ENCODE results near the gene LRRC28. TPM values are rescaled to one million over a fixed set of nuclear protein-coding genes. Genes with fewer than 3 reads are reported as not detected.

LRRC28 gene
- polyA plus RNA-seq, 1 donor from 2014 or later = 27.8 TPM

- peaks cover 30 to 34% (median 31%) of the 10 kb centered on the region in 3 donors for H3K4me1 Mint-ChIP-seq
Observed at GRCh38 chr15:99437315-99438223, 186.3 kb downstream of the LRRC28 start.

GRCh38 chr15:99438224-99438585 is 186.9 kb downstream of the LRRC28 start:
- H3K36me3 Mint-ChIP-seq = no peaks in the 10 kb centered on the region
- no peaks in the 10 kb centered on the region for H3K27me3 Mint-ChIP-seq
- H3K9me3 Mint-ChIP-seq = no peaks in the 10 kb centered on the region
- H3K27ac Mint-ChIP-seq = no peak overlapping the region
- no peak overlapping the region for H3K4me3 Mint-ChIP-seq
- H3K4me1 Mint-ChIP-seq = peaks cover 31 to 39% (median 35%) of the 10 kb centered on the region in 3 donors

More at GRCh38 chr15:99437315-99438223, 186.3 kb downstream of the LRRC28 start:
- Mint-ChIP-seq H3K36me3 (no peaks in the 10 kb centered on the region), H3K27me3 (no peaks in the 10 kb centered on the region), H3K9me3 (no peaks in the 10 kb centered on the region), H3K27ac (no peak overlapping the region), H3K4me3 (no peak overlapping the region)

- H3K4me1 Mint-ChIP-seq = peaks cover 29 to 37% (median 31%) of the 10 kb centered on the region in 3 donors
Observed at GRCh38 chr15:99438691-99439523, 187.6 kb downstream of the LRRC28 start.

GRCh38 chr15:99439524-99439835 is 188.2 kb downstream of the LRRC28 start:
- Mint-ChIP-seq H3K4me1 (peaks cover 26 to 35% (median 30%) of the 10 kb centered on the region in 3 donors), H3K4me3 (no peak overlapping the region), H3K27me3 (no peaks in the 10 kb centered on the region), H3K27ac (peak overlapping the region in 1 of 3 donors; percentile 50), H3K36me3 (no peaks in the 10 kb centered on the region), H3K9me3 (no peaks in the 10 kb centered on the region)

More at GRCh38 chr15:99438691-99439523, 187.6 kb downstream of the LRRC28 start:
- H3K4me3 Mint-ChIP-seq = no peak overlapping the region
- no peaks in the 10 kb centered on the region for H3K9me3 Mint-ChIP-seq
- H3K36me3 Mint-ChIP-seq = no peaks in the 10 kb centered on the region
- H3K27ac Mint-ChIP-seq = peak overlapping the region in 2 of 3 donors; percentile 50 to 78
- H3K27me3 Mint-ChIP-seq = no peaks in the 10 kb centered on the region

- H3K9me3 Mint-ChIP-seq = no peaks in the 10 kb centered on the region
- H3K4me3 Mint-ChIP-seq = no peak overlapping the region
- peak overlapping the region in 2 of 3 donors; percentile 1 to 42 for H3K27ac Mint-ChIP-seq
- no peaks in the 10 kb centered on the region for H3K36me3 Mint-ChIP-seq
- H3K27me3 Mint-ChIP-seq = no peaks in the 10 kb centered on the region
- peaks cover 21 to 32% (median 27%) of the 10 kb centered on the region in 3 donors for H3K4me1 Mint-ChIP-seq
Observed at GRCh38 chr15:99440029-99440428, 188.7 kb downstream of the LRRC28 start.

Other genes with a start within 250 kb of the LRRC28 start
- gene PGPEP1L, start 243.7 kb upstream of the LRRC28 start, polyA plus RNA-seq = not detected
- gene SYNM, start 146.4 kb upstream of the LRRC28 start, polyA plus RNA-seq = not detected
- gene TTC23, start 1.9 kb upstream of the LRRC28 start, polyA plus RNA-seq = 0.99 TPM